OCI-LY1 (cell line): ENCODE results near the gene C20orf144.

Source experiments
- H2AFZ ChIP-seq: fragments of 200-600 bp; sonication (generic), shearing (Covaris generic); 2 replicates; pipeline ENCODE4 v1.6.0; 2014; ENCODE audit warnings: antibody characterized with exemption, mild to moderate bottlenecking, low read length
- H3F3A ChIP-seq: fragments of 200-600 bp; sonication (generic), shearing (Covaris generic); 2 replicates; pipeline ENCODE4 v1.6.0; 2014; ENCODE audit warnings: mild to moderate bottlenecking, antibody characterized with exemption, low read length, moderate library complexity; ENCODE audit not compliant: insufficient read depth
- H3K27ac ChIP-seq: fragments of 200-600 bp; sonication (generic); 2 replicates; pipeline ENCODE4 v1.5.1; 2014; ENCODE audit warnings: low read length, mixed run types, mild to moderate bottlenecking, low read depth; ENCODE audit not compliant: poor library complexity, severe bottlenecking
- H3K27me3 ChIP-seq: fragments of 200-600 bp; sonication (generic); 2 replicates; pipeline ENCODE4 v1.6.0; 2014; ENCODE audit warnings: antibody characterized with exemption, mild to moderate bottlenecking, low read length, moderate library complexity; ENCODE audit not compliant: insufficient read depth
- H3K36me3 ChIP-seq: fragments of 200-600 bp; sonication (generic); 2 replicates; pipeline ENCODE4 v1.6.1; 2014; ENCODE audit warnings: mild to moderate bottlenecking, antibody characterized with exemption, low read length, moderate library complexity, mixed read lengths; ENCODE audit not compliant: insufficient read depth
- H3K4me1 ChIP-seq: fragments of 200-600 bp; sonication (generic); 2 replicates; pipeline ENCODE4 v1.5.1; 2014; ENCODE audit warnings: mild to moderate bottlenecking, low read length, moderate library complexity; ENCODE audit not compliant: insufficient read depth, severe bottlenecking
- H3K4me2 ChIP-seq: fragments of 200-600 bp; sonication (generic), shearing (Covaris generic); 2 replicates; pipeline ENCODE4 v1.6.1; 2014; ENCODE audit warnings: low read length
- H3K4me3 ChIP-seq: fragments of 200-600 bp; sonication (generic); 2 replicates; pipeline ENCODE4 v1.5.1; 2014; ENCODE audit warnings: low read length, low read depth, mild to moderate bottlenecking, mixed read lengths; ENCODE audit not compliant: poor library complexity, severe bottlenecking
- H3K79me2 ChIP-seq: fragments of 200-600 bp; shearing (Covaris generic); 2 replicates; pipeline ENCODE4 v1.6.1; 2016; ENCODE audit warnings: mixed run types, low read length, mixed read lengths; ENCODE audit not compliant: insufficient read depth
- H3K9ac ChIP-seq: fragments of 200-600 bp; sonication (generic), shearing (Covaris generic); 2 replicates; pipeline ENCODE4 v1.6.1; 2014; ENCODE audit warnings: mild to moderate bottlenecking, low read length, mixed read lengths
- H3K9me2 ChIP-seq: fragments of 200-600 bp; sonication (generic), shearing (Covaris generic); 2 replicates; pipeline ENCODE4 v1.6.1; 2014; ENCODE audit warnings: low read depth, mild to moderate bottlenecking, low read length, mixed read lengths
- H3K9me3 ChIP-seq: fragments of 200-600 bp; shearing (Covaris generic); 2 replicates; pipeline ENCODE4 v1.6.1; 2014; ENCODE audit warnings: low read length, mixed read lengths
- H4K20me1 ChIP-seq: fragments of 200-600 bp; sonication (generic), shearing (Covaris generic); 2 replicates; pipeline ENCODE4 v1.6.0; 2016; ENCODE audit warnings: mild to moderate bottlenecking, low read length; ENCODE audit not compliant: insufficient read depth
- CTCF ChIP-seq: fragments of 200-600 bp; sonication (generic), shearing (Covaris generic); IDR thresholded peaks from 2 replicates; pipeline ENCODE4 v1.5.1; 2017; ENCODE audit warnings: mild to moderate bottlenecking, antibody characterized with exemption, low read length, moderate library complexity, mixed read lengths
- EZH2 ChIP-seq: fragments of 200-600 bp; sonication (generic), shearing (Covaris generic); IDR thresholded peaks from 2 replicates; pipeline ENCODE4 v1.8.0; 2017; ENCODE audit warnings: borderline replicate concordance, mixed run types, mild to moderate bottlenecking, antibody characterized with exemption, low read length, moderate library complexity, mixed read lengths

The C20orf144 gene

GRCh38 chr20:33707668-33708067 lies 45.5 kb downstream of the C20orf144 start:
- Histone ChIP-seq H3K36me3 (peaks cover 48% of the 10 kb centered on the region), H3K27me3 (no peaks in the 10 kb centered on the region), H3K4me3 (no peak overlapping the region), H3K9ac (no peak overlapping the region), H2AFZ (no peak overlapping the region), H3F3A (no peaks in the 10 kb centered on the region), H3K4me1 (no peaks in the 10 kb centered on the region), H4K20me1 (no peaks in the 10 kb centered on the region), H3K27ac (no peak overlapping the region), H3K79me2 (no peaks in the 10 kb centered on the region), H3K9me2 (no peaks in the 10 kb centered on the region), H3K4me2 (no peak overlapping the region), H3K9me3 (no peaks in the 10 kb centered on the region)
- no peak for TF ChIP-seq EZH2
- no peak for TF ChIP-seq CTCF

- no peaks in the 10 kb centered on the region for H3F3A ChIP-seq
- H4K20me1 ChIP-seq, result no peaks in the 10 kb centered on the region
- no peaks in the 10 kb centered on the region for H3K9me3 ChIP-seq
- TF ChIP-seq CTCF (no peak), EZH2 (no peak)
- no peaks in the 10 kb centered on the region for H3K27me3 ChIP-seq
- no peak overlapping the region for H3K4me2 ChIP-seq
- no peak overlapping the region for H2AFZ ChIP-seq
- H3K4me3 ChIP-seq, result no peak overlapping the region
- no peak overlapping the region for H3K9ac ChIP-seq
- no peaks in the 10 kb centered on the region for H3K79me2 ChIP-seq
- H3K4me1 ChIP-seq, result no peaks in the 10 kb centered on the region
- no peak overlapping the region for H3K27ac ChIP-seq
- peaks cover 62% of the 10 kb centered on the region for H3K36me3 ChIP-seq
- H3K9me2 ChIP-seq, result no peaks in the 10 kb centered on the region
Measured at GRCh38 chr20:33709398-33709797, 47.3 kb downstream of the C20orf144 start.

DNA sequence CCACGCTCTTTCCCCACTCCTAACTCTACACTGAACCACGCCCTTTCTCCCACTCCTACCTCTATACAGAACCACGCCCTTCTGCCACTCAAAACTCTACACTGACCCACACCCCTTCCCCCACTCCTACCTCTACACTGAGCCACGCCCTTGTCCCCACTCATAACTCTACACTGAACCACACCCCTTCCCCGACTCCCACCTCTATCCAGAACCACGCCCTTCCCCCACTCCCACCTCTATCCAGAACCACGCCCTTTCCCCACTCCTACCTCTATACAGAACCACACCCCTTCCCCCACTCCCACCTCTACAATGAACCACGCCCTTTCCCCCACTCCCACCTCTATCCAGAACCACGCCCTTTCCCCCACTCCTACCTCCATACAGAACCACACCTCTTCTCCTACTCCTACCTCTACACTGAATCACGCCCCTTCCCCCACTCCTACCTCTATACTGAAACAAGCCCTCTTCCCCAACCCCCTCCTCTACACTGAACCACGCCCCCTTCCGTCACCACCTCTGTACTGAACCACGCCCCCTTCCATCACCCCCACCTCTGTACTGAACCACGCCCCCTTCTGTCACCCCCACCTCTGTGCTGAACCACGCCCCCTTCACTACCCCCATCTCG lies 47.9 kb downstream of the C20orf144 start:
- H2AFZ ChIP-seq, result no peak overlapping the region
- H3K9ac ChIP-seq, result no peak overlapping the region
- H3K9me2 ChIP-seq, result no peaks in the 10 kb centered on the region
- H3K27me3 ChIP-seq, result no peaks in the 10 kb centered on the region
- peaks cover 64% of the 10 kb centered on the region for H3K36me3 ChIP-seq
- H4K20me1 ChIP-seq, result no peaks in the 10 kb centered on the region
- H3K4me1 ChIP-seq, result no peaks in the 10 kb centered on the region
- H3K79me2 ChIP-seq, result no peaks in the 10 kb centered on the region
- H3F3A ChIP-seq, result no peaks in the 10 kb centered on the region
- H3K27ac ChIP-seq, result no peak overlapping the region
- H3K4me2 ChIP-seq, result no peak overlapping the region
- H3K4me3 ChIP-seq, result no peak overlapping the region
- H3K9me3 ChIP-seq, result no peaks in the 10 kb centered on the region
- no peak for TF ChIP-seq EZH2
- TF ChIP-seq CTCF, result no peak
